Measurements from ENCODE around the gene MACROD2. TPM values are rescaled to one million over a fixed set of nuclear protein-coding genes. Genes with fewer than 3 reads are reported as not detected.
A peak's percentile ranks its signal among the peaks of the same experiment; 100 is the strongest.

The MACROD2 gene
- total and polyA plus RNA-seq, 11 donors: 0.54 to 5.4 (median 2.4) TPM

GRCh38 chr20:15485519-15485918 is 1490.2 kb downstream of the MACROD2 start:
- H3K4me3 ChIP-seq: no peak overlapping the region
- TF ChIP-seq CTCF (IDR thresholded peaks at IDR 0.05) (no peak), POLR2A (IDR thresholded peaks at IDR 0.05) (no peak)
- no peaks in the 10 kb centered on the region for H3K36me3 ChIP-seq
- intact Hi-C loops (cut with DNase I): no loop called here
- 66 to 78% (median 77%) methylated on average over 2 of the region's 2 CpGs for WGBS, 4 donors
- ATAC-seq (no peak), DNase-seq (no peak)
- H3K4me1 ChIP-seq: no peaks in the 10 kb centered on the region
- H3K9me3 ChIP-seq: no peaks in the 10 kb centered on the region
- H3K27ac ChIP-seq: no peak overlapping the region
- H3K27me3 ChIP-seq: no peaks in the 10 kb centered on the region

- Histone ChIP-seq H3K4me3 (no peak overlapping the region), H3K36me3 (no peaks in the 10 kb centered on the region), H3K27ac (no peak overlapping the region), H3K27me3 (no peaks in the 10 kb centered on the region), H3K9me3 (no peaks in the 10 kb centered on the region), H3K4me1 (no peaks in the 10 kb centered on the region)
- no peak for TF ChIP-seq CTCF (IDR thresholded peaks at IDR 0.05)
- TF ChIP-seq POLR2A (IDR thresholded peaks at IDR 0.05): no peak
- WGBS, 4 donors: 70 to 75% (median 74%) methylated on average over 2 of the region's 2 CpGs
- ATAC-seq (no peak), DNase-seq (no peak)
- intact Hi-C loops (cut with DNase I): no loop called here
Measured at GRCh38 chr20:15487030-15487429, 1491.7 kb downstream of the MACROD2 start.

GRCh38 chr20:15487682-15488081 is 1492.4 kb downstream of the MACROD2 start:
- Histone ChIP-seq H3K36me3 (no peaks in the 10 kb centered on the region), H3K27ac (no peak overlapping the region), H3K27me3 (no peaks in the 10 kb centered on the region), H3K4me3 (no peak overlapping the region), H3K9me3 (no peaks in the 10 kb centered on the region), H3K4me1 (no peaks in the 10 kb centered on the region)
- TF ChIP-seq CTCF (IDR thresholded peaks at IDR 0.05): no peak
- TF ChIP-seq POLR2A (IDR thresholded peaks at IDR 0.05): no peak
- 66 to 87% (median 78%) methylated on average over 2 of the region's 2 CpGs for WGBS, 4 donors
- no peak for DNase-seq
- intact Hi-C loops (cut with DNase I): no loop called here
- no peak for ATAC-seq

DNA sequence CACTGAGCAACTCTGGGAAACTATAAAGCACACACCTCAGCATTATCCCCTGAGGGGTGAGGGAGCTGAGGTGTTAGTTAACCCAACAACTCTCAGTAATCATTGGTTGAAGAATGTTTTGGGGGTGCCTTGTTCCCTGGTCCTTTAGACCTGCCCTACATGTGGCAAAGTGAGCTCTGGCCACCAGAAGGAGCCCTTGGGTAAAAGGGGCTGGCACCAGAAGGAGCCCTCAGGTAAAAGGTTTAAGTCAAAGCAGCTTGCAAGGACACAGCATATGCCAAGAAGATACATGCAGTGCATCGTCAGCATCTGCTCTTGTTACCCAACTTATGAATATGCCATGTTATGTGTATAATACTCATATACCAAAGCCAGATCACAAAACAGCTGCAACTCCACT is 1496.3 kb downstream of the MACROD2 start:
- WGBS, 4 donors: 90 to 100% (median 92%) methylated on average over 1 of the region's 1 CpG
- Histone ChIP-seq H3K36me3 (no peaks in the 10 kb centered on the region), H3K9me3 (no peaks in the 10 kb centered on the region), H3K27ac (no peak overlapping the region), H3K4me1 (no peaks in the 10 kb centered on the region), H3K27me3 (no peaks in the 10 kb centered on the region), H3K4me3 (no peak overlapping the region)
- intact Hi-C loops (cut with DNase I): no loop called here
- DNase-seq: no peak
- TF ChIP-seq POLR2A (IDR thresholded peaks at IDR 0.05) (no peak), CTCF (IDR thresholded peaks at IDR 0.05) (peak in 1 of 12 donors; percentile 24)
- ATAC-seq: no peak
